WTC11 (cell line): Measurements from ENCODE around the gene KSR2. TPM values are rescaled to one million over a fixed set of nuclear protein-coding genes. Genes with fewer than 3 reads are reported as not detected.

ENCODE experiments used
- ATAC-seq: fragments of 200-7000 bp; cut with Tn5 transposase; 2 replicates; pipeline ENCODE4 v1.10.0; 2021; ENCODE audit warnings: mild to moderate bottlenecking, moderate library complexity
- CTCF ChIA-PET: fragments of 300-600 bp; sonication (Branson Sonifier 250); formaldehyde crosslinking; loops from one replicate; lab custom pipeline; 2021; ENCODE audit warnings: antibody characterized with exemption; lab: Charles Lee
- POLR2A ChIA-PET: fragments of 350-600 bp; sonication (Branson Sonifier 250); formaldehyde crosslinking; loops from one replicate; lab custom pipeline; 2021; ENCODE audit warnings: antibody characterized with exemption; lab: Charles Lee
- DNase-seq: peaks from one replicate; pipeline ENCODE4 v3.0.0; 2021; ENCODE audit warnings: low spot score
- H3K27ac Mint-ChIP-seq: 2 replicates; pipeline ENCODE4 v1.8.0; 2021; ENCODE audit warnings: mixed read lengths
- H3K27me3 Mint-ChIP-seq: 2 replicates; pipeline ENCODE4 v1.8.0; 2021; ENCODE audit warnings: low read depth, mild to moderate bottlenecking, moderate library complexity, mixed read lengths
- H3K36me3 Mint-ChIP-seq: 2 replicates; pipeline ENCODE4 v1.8.0; 2021; ENCODE audit warnings: mixed read lengths
- H3K4me1 Mint-ChIP-seq: 2 replicates; pipeline ENCODE4 v1.8.0; 2022; ENCODE audit warnings: mixed read lengths
- H3K4me3 Mint-ChIP-seq: 2 replicates; pipeline ENCODE4 v1.8.0; 2021; ENCODE audit warnings: mild to moderate bottlenecking, moderate library complexity, mixed read lengths
- H3K9me3 Mint-ChIP-seq: 2 replicates; pipeline ENCODE4 v1.8.0; 2021; ENCODE audit warnings: mixed read lengths
- CBFB ChIP-seq: sonication (generic); formaldehyde crosslinking; IDR thresholded peaks from 2 replicates; pipeline ENCODE4 v1.8.1; 2022; ENCODE audit warnings: mild to moderate bottlenecking, low read depth, missing genetic modification reagents
- EMX1 ChIP-seq: fragments of 250-450 bp; sonication (Bioruptor Pico); IDR thresholded peaks from 2 replicates; pipeline ENCODE4 v1.8.0; 2021; ENCODE audit warnings: mild to moderate bottlenecking
- FOXJ3 ChIP-seq: sonication (generic); formaldehyde crosslinking; IDR thresholded peaks from 2 replicates; pipeline ENCODE4 v1.9.0; 2021; ENCODE audit warnings: missing genetic modification reagents, mild to moderate bottlenecking, borderline replicate concordance
- FOXP1 ChIP-seq: sonication (generic); formaldehyde crosslinking; IDR thresholded peaks from 2 replicates; pipeline ENCODE4 v1.8.0; 2022; ENCODE audit warnings: missing genetic modification reagents, mild to moderate bottlenecking, moderate library complexity, borderline replicate concordance
- IRF2 ChIP-seq: sonication (generic); formaldehyde crosslinking; IDR thresholded peaks from 2 replicates; pipeline ENCODE4 v1.8.0; 2022; ENCODE audit warnings: low read depth, missing genetic modification reagents, borderline replicate concordance
- KAT7 ChIP-seq: sonication (generic); formaldehyde crosslinking; IDR thresholded peaks from 2 replicates; pipeline ENCODE4 v1.8.1; 2023; ENCODE audit warnings: missing genetic modification reagents, mild to moderate bottlenecking, borderline replicate concordance
- MYBL2 ChIP-seq: sonication (generic); formaldehyde crosslinking; IDR thresholded peaks from 2 replicates; pipeline ENCODE4 v1.8.1; 2023; ENCODE audit warnings: mild to moderate bottlenecking, moderate library complexity, missing genetic modification reagents
- NFATC4 ChIP-seq: fragments of 250-450 bp; sonication (Bioruptor Pico); IDR thresholded peaks from 2 replicates; pipeline ENCODE4 v1.9.0; 2021; ENCODE audit warnings: mild to moderate bottlenecking
- NFYB ChIP-seq: sonication (generic); formaldehyde crosslinking; conservative IDR thresholded peaks from 2 replicates; pipeline ENCODE4 v1.8.0; 2022; ENCODE audit warnings: low read depth, missing genetic modification reagents
- NR3C1 ChIP-seq: sonication (generic); formaldehyde crosslinking; conservative IDR thresholded peaks from 2 replicates; pipeline ENCODE4 v1.8.1; 2023; ENCODE audit warnings: low read depth, mild to moderate bottlenecking, missing genetic modification reagents
- TCF7 ChIP-seq: sonication (generic); formaldehyde crosslinking; IDR thresholded peaks from 2 replicates; pipeline ENCODE4 v1.8.0; 2022; ENCODE audit warnings: mild to moderate bottlenecking, low read depth, missing genetic modification reagents, moderate library complexity
- ZBTB21 ChIP-seq: sonication (generic); formaldehyde crosslinking; IDR thresholded peaks from 2 replicates; pipeline ENCODE4 v1.8.1; 2023; ENCODE audit warnings: mild to moderate bottlenecking, missing genetic modification reagents, borderline replicate concordance
- ZNF416 ChIP-seq: fragments of 250-450 bp; sonication (Bioruptor Pico); IDR thresholded peaks from 2 replicates; pipeline ENCODE4 v1.9.0; 2021; ENCODE audit warnings: mild to moderate bottlenecking, inconsistent platforms
- total RNA-seq: library from RNA; stranded (reverse); gene quantifications from 3 replicates; pipeline ENCODE4 v1.2.3, GENCODE V29; 2021
- TF ChIP-seq, protein P1 (sequence below): sonication (generic); formaldehyde crosslinking; IDR thresholded peaks from 2 replicates; pipeline ENCODE4 v1.8.1; 2022; ENCODE audit warnings: low read depth, missing genetic modification reagents, borderline replicate concordance
- TF ChIP-seq, protein P2 (sequence below): sonication (generic); formaldehyde crosslinking; IDR thresholded peaks from 2 replicates; pipeline ENCODE4 v1.8.1; 2022; ENCODE audit warnings: low read depth, mild to moderate bottlenecking, moderate library complexity, missing genetic modification reagents, borderline replicate concordance
- TF ChIP-seq, protein P3 (sequence below): fragments of 250-450 bp; sonication (Bioruptor Pico); IDR thresholded peaks from 2 replicates; pipeline ENCODE4 v1.9.0; 2021; ENCODE audit warnings: mild to moderate bottlenecking, borderline replicate concordance
- TF ChIP-seq, protein P4 (sequence below): fragments of 250-450 bp; sonication (Bioruptor Pico); IDR thresholded peaks from 2 replicates; pipeline ENCODE4 v2.1.2; 2022; ENCODE audit warnings: mild to moderate bottlenecking, moderate library complexity
- TF ChIP-seq, protein P5 (sequence below): sonication (generic); formaldehyde crosslinking; IDR thresholded peaks from 2 replicates; pipeline ENCODE4 v1.8.0; 2022; ENCODE audit warnings: mild to moderate bottlenecking, missing genetic modification reagents
- TF ChIP-seq, protein P6 (sequence below): sonication (generic); formaldehyde crosslinking; IDR thresholded peaks from 2 replicates; pipeline ENCODE4 v1.8.0; 2022; ENCODE audit warnings: mild to moderate bottlenecking, missing genetic modification reagents
- TF ChIP-seq, protein P7 (sequence below): fragments of 250-450 bp; sonication (Bioruptor Pico); IDR thresholded peaks from 2 replicates; pipeline ENCODE4 v1.9.0; 2021; ENCODE audit warnings: mild to moderate bottlenecking
- TF ChIP-seq, protein P8 (sequence below): fragments of 250-450 bp; sonication (Bioruptor Pico); IDR thresholded peaks from 2 replicates; pipeline ENCODE4 v1.9.0; 2021; ENCODE audit warnings: moderate library complexity, mild to moderate bottlenecking, inconsistent platforms, borderline replicate concordance
- TF ChIP-seq, protein P9 (sequence below): sonication (generic); formaldehyde crosslinking; IDR thresholded peaks from 2 replicates; pipeline ENCODE4 v1.8.1; 2022; ENCODE audit warnings: mild to moderate bottlenecking, missing genetic modification reagents, moderate library complexity, borderline replicate concordance

KSR2 gene
- total RNA-seq, 1 experiment from 2014 or later: 2.4 TPM

DNA sequence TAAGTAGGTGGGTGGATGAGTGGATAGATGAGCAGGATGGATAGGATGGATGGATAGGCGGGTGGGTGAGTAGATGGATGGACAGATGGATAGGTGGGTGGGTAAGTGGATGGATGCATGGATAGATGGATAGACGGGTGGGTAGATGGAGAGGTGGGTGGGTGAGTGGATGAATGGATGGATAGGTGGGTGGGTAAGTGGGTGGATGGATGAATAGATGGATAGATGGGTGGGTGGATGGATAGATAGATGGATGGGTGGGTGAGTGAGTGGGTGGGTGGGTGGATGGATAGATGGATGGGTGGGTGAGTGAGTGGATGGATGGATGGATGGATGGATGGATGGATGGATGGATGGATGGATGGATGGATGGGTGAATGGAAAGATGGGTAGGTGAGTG is 385.7 kb downstream of the KSR2 start:
- H3K36me3 Mint-ChIP-seq: no peaks in the 10 kb centered on the region
- CTCF ChIA-PET: interaction anchor here (0.9 to 2.7 kb wide), 3 partner anchors 216 to 347 kb away, joined by 3 to 12 read pairs (median 6); no protein-coding TSS in a partner anchor

DNA sequence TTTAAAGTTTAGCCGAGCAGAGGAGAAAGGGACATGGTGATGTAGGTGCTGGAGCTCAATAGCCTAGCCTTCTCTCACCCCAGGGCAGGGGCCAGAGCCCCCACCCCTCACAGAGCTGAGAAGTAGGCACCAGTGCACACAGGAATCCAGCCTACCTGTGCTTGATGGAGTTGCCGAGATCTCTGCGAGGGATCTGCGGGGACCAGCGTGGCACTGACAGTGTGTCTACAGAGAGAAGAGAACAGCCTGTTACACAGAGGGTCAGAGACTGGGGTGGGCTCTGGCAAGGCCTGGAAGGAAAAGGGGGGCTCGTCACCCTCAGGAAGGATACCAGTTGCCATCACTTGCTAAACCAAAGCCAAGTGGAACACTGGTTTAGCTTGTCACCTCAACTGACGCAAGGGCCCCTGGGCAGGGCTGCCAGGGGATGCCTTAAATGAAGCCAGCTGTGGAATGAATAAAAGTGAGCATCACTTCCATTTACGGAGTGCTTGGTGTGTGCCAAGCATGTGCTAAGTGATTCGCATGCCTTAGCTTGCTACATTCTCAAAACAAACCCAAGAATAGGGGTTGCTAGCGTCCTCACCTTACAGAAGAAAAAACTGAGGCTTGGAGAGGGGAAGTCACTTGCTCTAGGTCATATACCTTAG is 386.5 kb downstream of the KSR2 start:
- Mint-ChIP-seq H3K36me3 (no peaks in the 10 kb centered on the region), H3K27ac (no peak overlapping the region), H3K9me3 (no peaks in the 10 kb centered on the region), H3K4me1 (peaks cover 40% of the 10 kb centered on the region), H3K4me3 (no peak overlapping the region), H3K27me3 (no peaks in the 10 kb centered on the region)
- ATAC-seq: no peak
- DNase-seq: no peak
- CTCF ChIA-PET: interaction anchor here (0.5 to 2.7 kb wide), 3 partner anchors 215 to 431 kb away, joined by 3 to 12 read pairs (median 7); no protein-coding TSS in a partner anchor
- POLR2A ChIA-PET: no interaction called here
- TF ChIP-seq ZNF416 (CRISPR knock-in tag): no peak
- TF ChIP-seq, protein P1, sequence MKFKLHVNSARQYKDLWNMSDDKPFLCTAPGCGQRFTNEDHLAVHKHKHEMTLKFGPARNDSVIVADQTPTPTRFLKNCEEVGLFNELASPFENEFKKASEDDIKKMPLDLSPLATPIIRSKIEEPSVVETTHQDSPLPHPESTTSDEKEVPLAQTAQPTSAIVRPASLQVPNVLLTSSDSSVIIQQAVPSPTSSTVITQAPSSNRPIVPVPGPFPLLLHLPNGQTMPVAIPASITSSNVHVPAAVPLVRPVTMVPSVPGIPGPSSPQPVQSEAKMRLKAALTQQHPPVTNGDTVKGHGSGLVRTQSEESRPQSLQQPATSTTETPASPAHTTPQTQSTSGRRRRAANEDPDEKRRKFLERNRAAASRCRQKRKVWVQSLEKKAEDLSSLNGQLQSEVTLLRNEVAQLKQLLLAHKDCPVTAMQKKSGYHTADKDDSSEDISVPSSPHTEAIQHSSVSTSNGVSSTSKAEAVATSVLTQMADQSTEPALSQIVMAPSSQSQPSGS (CRISPR knock-in tag): no peak
- no peak for TF ChIP-seq MYBL2 (CRISPR knock-in tag)
- TF ChIP-seq, protein P2, sequence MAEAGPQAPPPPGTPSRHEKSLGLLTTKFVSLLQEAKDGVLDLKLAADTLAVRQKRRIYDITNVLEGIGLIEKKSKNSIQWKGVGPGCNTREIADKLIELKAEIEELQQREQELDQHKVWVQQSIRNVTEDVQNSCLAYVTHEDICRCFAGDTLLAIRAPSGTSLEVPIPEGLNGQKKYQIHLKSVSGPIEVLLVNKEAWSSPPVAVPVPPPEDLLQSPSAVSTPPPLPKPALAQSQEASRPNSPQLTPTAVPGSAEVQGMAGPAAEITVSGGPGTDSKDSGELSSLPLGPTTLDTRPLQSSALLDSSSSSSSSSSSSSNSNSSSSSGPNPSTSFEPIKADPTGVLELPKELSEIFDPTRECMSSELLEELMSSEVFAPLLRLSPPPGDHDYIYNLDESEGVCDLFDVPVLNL (CRISPR knock-in tag): no peak
- TF ChIP-seq, protein P3, sequence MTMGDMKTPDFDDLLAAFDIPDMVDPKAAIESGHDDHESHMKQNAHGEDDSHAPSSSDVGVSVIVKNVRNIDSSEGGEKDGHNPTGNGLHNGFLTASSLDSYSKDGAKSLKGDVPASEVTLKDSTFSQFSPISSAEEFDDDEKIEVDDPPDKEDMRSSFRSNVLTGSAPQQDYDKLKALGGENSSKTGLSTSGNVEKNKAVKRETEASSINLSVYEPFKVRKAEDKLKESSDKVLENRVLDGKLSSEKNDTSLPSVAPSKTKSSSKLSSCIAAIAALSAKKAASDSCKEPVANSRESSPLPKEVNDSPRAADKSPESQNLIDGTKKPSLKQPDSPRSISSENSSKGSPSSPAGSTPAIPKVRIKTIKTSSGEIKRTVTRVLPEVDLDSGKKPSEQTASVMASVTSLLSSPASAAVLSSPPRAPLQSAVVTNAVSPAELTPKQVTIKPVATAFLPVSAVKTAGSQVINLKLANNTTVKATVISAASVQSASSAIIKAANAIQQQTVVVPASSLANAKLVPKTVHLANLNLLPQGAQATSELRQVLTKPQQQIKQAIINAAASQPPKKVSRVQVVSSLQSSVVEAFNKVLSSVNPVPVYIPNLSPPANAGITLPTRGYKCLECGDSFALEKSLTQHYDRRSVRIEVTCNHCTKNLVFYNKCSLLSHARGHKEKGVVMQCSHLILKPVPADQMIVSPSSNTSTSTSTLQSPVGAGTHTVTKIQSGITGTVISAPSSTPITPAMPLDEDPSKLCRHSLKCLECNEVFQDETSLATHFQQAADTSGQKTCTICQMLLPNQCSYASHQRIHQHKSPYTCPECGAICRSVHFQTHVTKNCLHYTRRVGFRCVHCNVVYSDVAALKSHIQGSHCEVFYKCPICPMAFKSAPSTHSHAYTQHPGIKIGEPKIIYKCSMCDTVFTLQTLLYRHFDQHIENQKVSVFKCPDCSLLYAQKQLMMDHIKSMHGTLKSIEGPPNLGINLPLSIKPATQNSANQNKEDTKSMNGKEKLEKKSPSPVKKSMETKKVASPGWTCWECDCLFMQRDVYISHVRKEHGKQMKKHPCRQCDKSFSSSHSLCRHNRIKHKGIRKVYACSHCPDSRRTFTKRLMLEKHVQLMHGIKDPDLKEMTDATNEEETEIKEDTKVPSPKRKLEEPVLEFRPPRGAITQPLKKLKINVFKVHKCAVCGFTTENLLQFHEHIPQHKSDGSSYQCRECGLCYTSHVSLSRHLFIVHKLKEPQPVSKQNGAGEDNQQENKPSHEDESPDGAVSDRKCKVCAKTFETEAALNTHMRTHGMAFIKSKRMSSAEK (CRISPR knock-in tag): no peak
- TF ChIP-seq IRF2 (CRISPR knock-in tag): no peak
- TF ChIP-seq ZBTB21 (CRISPR knock-in tag): no peak
- no peak for TF ChIP-seq FOXP1 (CRISPR knock-in tag)
- TF ChIP-seq CBFB: no peak
- TF ChIP-seq, protein P4, sequence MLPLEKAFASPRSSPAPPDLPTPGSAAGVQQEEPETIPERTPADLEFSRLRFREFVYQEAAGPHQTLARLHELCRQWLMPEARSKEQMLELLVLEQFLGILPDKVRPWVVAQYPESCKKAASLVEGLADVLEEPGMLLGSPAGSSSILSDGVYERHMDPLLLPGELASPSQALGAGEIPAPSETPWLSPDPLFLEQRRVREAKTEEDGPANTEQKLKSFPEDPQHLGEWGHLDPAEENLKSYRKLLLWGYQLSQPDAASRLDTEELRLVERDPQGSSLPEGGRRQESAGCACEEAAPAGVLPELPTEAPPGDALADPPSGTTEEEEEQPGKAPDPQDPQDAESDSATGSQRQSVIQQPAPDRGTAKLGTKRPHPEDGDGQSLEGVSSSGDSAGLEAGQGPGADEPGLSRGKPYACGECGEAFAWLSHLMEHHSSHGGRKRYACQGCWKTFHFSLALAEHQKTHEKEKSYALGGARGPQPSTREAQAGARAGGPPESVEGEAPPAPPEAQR (CRISPR knock-in tag): no peak
- TF ChIP-seq FOXJ3 (CRISPR knock-in tag): no peak

More for the DNA sequence above, 385.7 kb downstream of the KSR2 start:
- TF ChIP-seq, protein P5, sequence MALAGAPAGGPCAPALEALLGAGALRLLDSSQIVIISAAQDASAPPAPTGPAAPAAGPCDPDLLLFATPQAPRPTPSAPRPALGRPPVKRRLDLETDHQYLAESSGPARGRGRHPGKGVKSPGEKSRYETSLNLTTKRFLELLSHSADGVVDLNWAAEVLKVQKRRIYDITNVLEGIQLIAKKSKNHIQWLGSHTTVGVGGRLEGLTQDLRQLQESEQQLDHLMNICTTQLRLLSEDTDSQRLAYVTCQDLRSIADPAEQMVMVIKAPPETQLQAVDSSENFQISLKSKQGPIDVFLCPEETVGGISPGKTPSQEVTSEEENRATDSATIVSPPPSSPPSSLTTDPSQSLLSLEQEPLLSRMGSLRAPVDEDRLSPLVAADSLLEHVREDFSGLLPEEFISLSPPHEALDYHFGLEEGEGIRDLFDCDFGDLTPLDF: no peak
- TF ChIP-seq, protein P6, sequence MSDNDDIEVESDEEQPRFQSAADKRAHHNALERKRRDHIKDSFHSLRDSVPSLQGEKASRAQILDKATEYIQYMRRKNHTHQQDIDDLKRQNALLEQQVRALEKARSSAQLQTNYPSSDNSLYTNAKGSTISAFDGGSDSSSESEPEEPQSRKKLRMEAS (CRISPR knock-in tag): no peak
- TF ChIP-seq NR3C1 (no peak), TCF7 (CRISPR knock-in tag) (no peak), NFATC4 (no peak), KAT7 (CRISPR knock-in tag) (no peak), NFYB (CRISPR knock-in tag) (no peak), EMX1 (no peak)
- TF ChIP-seq, protein P7, sequence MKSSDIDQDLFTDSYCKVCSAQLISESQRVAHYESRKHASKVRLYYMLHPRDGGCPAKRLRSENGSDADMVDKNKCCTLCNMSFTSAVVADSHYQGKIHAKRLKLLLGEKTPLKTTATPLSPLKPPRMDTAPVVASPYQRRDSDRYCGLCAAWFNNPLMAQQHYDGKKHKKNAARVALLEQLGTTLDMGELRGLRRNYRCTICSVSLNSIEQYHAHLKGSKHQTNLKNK (CRISPR knock-in tag): no peak
- TF ChIP-seq, protein P8, sequence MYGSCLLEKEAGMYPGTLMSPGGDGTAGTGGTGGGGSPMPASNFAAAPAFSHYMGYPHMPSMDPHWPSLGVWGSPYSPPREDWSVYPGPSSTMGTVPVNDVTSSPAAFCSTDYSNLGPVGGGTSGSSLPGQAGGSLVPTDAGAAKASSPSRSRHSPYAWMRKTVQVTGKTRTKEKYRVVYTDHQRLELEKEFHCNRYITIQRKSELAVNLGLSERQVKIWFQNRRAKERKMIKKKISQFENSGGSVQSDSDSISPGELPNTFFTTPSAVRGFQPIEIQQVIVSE (CRISPR knock-in tag): no peak
- TF ChIP-seq, protein P9, sequence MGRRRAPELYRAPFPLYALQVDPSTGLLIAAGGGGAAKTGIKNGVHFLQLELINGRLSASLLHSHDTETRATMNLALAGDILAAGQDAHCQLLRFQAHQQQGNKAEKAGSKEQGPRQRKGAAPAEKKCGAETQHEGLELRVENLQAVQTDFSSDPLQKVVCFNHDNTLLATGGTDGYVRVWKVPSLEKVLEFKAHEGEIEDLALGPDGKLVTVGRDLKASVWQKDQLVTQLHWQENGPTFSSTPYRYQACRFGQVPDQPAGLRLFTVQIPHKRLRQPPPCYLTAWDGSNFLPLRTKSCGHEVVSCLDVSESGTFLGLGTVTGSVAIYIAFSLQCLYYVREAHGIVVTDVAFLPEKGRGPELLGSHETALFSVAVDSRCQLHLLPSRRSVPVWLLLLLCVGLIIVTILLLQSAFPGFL (CRISPR knock-in tag): no peak
- Mint-ChIP-seq H3K27me3 (no peaks in the 10 kb centered on the region), H3K9me3 (no peaks in the 10 kb centered on the region), H3K4me3 (no peak overlapping the region), H3K27ac (no peak overlapping the region), H3K4me1 (peaks cover 43% of the 10 kb centered on the region)
- DNase-seq (no peak), ATAC-seq (no peak)
- POLR2A ChIA-PET: no interaction called here
